ENCODE results near the gene PLXNA3.

Gene PLXNA3

DNA sequence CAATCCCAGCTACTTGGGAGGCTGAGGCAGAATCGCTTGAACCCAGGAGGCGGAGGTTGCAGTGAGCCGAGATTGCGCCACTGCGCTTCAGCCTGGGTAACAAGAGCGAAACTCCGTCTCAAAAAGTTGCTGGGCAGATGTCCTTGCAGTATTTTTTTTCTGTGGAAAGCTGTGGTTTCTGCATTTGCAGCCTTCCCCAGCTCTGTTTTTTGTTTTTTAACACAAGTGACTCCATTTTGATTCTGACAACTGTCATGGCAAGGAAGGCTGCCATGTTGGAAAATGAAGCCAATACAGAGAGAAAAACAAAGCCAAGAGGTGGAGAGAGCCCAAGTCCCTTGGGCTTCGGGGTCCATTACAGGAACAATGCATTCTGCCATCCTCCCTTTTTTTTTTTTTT, 44.0 kb downstream of the PLXNA3 start:
- DNase-seq (ENCODE audit: low spot score) = no peak

GRCh38 chrX:154502989-154503388, 44.9 kb downstream of the PLXNA3 start:
- DNase-seq (ENCODE audit: low spot score) = no peak

DNA sequence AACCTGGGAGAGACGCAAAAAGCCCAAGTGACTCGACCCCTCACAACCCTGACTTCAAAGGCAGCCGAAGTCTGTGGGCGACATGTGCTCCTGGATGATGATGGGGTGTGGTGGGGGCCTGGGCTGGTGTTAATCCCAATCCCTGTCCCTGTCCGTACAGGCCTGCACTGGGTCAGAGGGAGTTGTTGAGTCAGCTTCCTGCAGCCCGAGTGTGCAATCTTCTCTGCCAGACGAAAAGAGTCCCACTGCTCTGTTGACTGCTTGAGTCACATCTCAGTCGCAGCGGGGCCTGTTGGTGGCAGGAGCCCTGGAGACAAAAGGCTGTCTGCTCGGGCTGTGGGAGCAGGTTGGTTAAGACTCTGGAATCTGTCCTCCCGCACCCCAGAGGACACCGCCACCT, 47.7 kb downstream of the PLXNA3 start:
- DNase-seq (ENCODE audit: low spot score) = peak; percentile 56

DNA sequence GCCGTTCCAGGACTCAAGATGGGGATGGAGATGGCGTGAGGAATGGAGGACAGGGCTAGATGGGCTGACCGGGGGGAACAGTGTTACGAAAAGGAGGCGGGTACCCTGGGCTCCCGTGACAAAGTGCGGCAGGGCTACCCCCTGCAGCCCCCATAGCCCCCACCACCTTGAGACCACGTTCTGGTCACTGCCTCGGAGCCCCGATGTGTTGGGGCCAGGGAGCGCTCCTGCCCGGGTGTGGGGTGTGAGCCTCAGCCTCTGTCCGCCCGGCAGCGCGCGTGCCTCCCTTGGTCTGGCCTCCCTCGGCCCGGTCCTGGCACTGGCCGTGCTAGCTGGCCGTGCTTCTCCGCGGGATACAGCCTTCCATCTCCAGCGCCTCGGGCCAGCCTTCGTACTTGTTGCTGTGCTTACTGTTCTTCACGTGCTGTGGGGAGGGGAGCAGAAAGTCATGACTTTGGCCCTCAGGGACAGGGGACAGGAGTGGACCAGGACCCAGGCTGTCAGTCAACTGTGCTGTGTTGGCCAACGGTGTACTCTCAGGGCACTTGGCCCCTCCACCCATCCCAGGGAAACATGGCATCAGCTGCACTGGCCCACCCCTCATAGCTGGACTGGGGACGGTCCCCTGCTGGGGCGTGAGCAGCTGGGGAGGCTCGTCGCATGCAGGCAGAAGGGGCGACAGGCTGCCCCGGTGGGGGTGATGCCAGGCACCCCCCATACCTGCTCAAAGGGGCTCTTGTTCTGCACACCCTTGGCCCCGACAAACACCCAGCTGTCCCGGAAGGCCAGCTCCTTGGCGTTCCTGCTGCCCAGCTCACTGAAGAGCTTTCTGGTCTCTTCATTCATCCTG, 48.6 kb downstream of the PLXNA3 start:
- no peak for DNase-seq (ENCODE audit: low spot score)

DNA sequence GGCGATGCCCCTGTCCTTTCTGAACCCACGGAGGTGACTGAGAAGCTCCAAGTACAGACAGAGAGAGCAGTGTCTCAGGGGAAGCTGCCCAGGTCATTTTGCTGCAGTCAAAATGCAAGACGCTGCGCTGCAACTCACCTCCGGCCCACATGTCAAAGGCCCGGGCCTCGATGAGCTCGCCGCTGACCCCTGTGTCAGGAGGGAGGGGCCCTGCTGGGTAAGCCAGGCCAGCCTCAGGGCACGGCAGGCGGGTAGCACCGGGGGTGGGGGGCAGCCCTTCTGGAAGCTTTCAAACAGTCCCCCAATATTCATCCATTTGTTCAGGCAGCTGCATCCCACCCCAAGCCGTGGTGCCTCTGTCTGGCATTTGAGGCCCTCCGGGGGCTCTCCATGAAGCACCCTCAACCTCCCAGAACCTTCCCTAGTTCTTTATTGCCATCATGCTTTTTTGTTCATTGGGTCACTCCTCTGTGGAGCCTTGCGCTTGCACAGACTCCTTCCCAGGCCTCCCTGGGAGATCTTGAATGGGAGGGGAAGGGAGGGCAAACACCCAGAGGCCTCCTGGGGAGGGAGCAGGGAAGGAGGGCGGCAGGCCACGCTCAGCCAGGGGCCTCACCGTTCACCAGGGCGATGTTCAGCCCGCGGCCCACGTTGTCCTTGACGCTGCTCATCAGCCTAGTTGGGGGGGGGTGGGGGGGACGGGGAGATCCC, 49.7 kb downstream of the PLXNA3 start:
- no peak for DNase-seq (ENCODE audit: low spot score)

DNA sequence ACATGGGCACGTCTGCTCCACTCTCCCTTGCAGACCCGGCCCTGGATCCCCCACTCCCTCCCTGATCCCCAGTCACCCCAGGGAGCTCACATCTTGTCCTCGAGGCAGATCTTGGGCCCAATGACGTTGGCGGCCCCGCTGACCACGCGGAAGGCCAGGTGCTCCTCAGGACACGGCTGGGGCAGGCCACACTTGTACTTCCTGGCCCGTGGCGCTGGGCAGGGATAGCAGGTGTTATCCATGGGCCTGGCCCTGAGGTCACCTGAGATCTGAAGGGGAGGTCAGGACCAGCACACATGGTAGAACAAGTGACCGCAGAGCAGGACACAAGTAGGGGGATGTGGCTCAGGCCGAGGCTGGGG, 50.3 kb downstream of the PLXNA3 start:
- no peak for DNase-seq (ENCODE audit: low spot score)

GRCh38 chrX:154509455-154509854, 51.4 kb downstream of the PLXNA3 start:
- DNase-seq (ENCODE audit: low spot score) = no peak

- no peak for DNase-seq (ENCODE audit: low spot score)
Measured at GRCh38 chrX:154511761-154512160, 53.7 kb downstream of the PLXNA3 start.

DNA sequence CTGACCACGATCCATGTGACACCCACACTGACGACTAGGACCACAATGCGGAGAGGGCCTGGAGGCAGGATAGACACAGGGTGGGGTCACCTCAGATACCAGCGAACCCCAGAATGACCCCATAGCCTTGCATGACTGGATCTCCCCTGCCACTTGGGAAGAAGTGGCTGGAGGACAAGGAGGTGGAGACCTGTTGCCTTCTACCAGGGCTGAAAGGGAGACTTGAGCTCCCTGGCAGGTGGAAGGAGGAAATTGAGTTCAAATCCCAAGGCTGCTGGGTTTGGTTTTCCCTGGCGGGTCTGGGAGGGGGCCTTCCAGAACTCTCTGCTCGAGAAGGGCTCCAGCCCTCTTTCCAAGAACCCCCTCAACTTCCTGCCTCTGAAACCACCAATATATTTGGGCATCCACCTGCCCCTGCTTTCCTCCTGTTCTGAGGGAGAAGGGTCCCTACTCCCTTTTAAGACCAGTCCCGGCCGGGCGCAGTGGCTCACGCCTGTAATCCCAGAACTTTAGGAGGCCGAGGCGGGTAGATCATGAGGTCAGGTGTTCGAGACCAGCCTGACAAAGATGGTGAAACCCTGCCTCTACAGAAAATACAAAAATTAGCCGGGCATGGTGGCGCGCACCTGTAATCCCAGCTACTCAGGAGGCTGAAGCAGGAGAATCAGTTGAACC, 54.9 kb downstream of the PLXNA3 start:
- DNase-seq (ENCODE audit: low spot score) = no peak

DNA sequence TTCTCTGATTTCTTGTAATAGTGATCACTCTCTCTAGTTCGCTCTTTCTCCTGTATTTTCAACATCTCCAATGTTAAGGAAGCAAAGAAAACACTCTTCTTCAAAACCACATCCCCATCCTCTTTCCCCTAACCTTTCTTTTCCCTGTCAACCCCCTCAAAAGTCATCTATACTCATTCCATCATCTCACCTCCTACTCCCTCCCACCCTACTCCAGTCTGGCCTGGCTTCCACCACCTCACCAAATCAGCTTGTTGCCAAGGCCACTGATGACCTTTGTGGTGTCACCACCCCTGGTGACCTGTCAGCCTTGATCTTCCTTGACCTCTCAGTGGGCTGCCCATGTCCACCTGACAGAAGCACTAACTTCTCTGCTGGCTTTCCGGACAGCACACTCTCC, 55.6 kb downstream of the PLXNA3 start:
- DNase-seq (ENCODE audit: low spot score) = no peak

GRCh38 chrX:154515090-154515965, 57.2 kb downstream of the PLXNA3 start:
- no peak for DNase-seq (ENCODE audit: low spot score)

GRCh38 chrX:154515966-154516655, 58.0 kb downstream of the PLXNA3 start, which contains the start of gene FAM3A:
TSS of gene FAM3A (minus strand) at chrX:154516232. CDS start at chrX:154515772, 460 bp downstream.
- DNase-seq (ENCODE audit: low spot score) = peak; percentile 62

- DNase-seq (ENCODE audit: low spot score) = no peak
Measured at GRCh38 chrX:154516656-154517100, 58.6 kb downstream of the PLXNA3 start.

- no peak for DNase-seq (ENCODE audit: low spot score)
Measured at GRCh38 chrX:154517101-154517781, 59.2 kb downstream of the PLXNA3 start.

DNA sequence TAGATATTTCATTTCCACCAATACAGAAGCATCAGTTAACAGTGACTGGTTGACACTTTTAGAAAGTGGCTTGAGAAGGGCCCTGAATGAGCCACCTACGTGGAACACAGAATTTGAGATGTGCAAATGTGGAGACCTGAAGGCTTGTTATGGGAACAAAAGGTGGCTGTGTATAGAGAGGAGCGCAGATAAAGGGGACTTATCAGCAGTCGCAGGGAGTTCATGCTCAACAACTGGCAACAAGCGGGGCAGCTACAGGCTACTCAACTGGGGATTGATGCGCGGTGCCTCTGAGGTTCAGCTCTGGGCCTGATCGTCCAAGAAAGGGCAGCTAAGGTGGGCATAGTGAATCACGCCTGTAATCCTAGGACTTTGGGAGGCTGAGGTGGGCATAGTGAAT, 61.3 kb downstream of the PLXNA3 start:
- DNase-seq (ENCODE audit: low spot score) = no peak

DNA sequence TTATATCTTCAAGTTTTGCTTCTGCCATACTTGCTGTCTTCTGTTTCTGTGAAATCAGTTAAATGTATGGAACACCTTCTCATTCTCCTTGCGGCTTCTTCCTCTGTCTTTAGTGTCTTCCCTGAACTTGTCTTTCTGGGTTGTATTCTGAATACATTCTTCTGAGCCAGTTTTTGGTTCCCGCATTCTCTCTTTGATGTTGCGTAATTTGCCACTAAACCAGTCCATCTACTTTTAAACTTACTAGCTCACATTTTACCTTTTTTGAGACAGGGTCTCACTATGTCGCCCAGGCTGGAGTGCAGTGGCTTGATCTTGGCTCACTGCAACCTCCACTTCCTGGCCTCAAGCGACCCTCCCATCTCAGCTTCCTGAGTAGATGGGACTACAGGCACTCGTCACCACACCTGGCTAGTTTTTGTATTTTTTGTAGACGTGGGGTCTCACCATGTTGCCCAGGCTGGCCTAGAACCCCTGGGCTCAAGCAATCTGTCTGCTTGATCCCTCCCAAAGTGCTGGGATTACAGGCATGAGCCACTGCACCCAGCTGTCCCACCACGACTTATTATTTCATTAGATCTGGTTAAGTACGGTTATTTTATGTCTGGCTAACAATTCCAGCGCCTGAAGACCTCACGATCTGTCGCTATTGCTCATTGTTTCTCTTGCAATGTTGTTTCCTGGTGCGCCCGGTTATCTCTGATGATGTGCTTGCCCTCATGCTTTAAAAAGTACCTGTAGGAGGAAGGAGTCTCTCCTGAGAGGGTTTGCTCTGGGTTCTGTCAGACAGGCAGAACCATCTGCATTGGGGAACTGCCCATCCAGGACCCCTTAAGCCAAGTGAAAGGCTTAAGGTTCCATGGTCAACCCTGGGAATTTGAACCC, 67.8 kb downstream of the PLXNA3 start:
- no peak for DNase-seq (ENCODE audit: low spot score)

DNA sequence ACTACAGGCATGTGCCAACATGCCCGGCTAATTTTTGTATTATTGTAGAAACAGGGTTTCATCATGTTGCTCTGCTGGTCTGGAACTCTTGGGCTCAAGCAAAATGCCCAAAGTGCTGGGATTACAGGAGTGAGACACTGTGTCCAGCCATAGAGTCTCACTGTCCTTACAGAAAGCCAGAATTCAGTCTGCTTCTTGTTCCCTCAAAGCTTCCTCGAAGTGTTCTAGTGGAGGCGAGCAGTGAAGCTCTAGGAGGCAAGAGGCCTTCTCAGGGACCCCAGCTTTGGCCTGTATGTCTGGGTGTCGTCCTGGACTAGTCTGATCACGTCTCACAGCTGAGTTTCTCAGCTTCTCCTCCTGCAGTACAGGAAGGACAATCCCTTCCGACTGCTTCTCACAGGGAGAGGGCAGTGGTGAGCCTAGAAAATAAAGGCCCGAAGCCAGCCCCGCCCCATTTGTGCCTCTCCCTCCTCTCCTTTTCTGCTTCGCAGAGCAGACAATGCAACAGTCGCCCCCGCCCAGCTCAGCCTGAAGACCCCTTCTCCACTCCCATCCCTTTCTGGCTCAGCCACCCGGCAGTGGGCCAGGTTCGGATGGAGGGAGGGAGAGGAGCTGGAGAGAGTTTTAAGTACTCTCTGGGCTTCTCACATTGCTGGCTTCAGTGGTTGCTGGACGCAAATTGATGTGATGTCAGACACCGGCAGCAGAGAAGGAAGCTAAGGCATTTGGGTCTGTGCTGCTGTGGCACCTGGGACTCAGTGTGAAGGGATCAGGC, 69.0 kb downstream of the PLXNA3 start:
- DNase-seq (ENCODE audit: low spot score) = peak; percentile 52
